NCI-H748 (cell line): ENCODE results near the gene GSTA1.
"Not testable (repeated sequence)": the region's sequence is repeated elsewhere in the genome, so short reads cannot be mapped to it uniquely, and the experiment has no call there.

Experiments
- DNase-seq: peaks from one replicate; lab custom pipeline; 2025; ENCODE audit not compliant: unreplicated experiment; lab: John Stamatoyannopoulos, UW

GSTA1 gene

GRCh38 chr6:52809777-52810176 is 6.2 kb upstream of the GSTA1 start:
- not testable (repeated sequence) for DNase-seq

GRCh38 chr6:52808660-52809059 is 5.0 kb upstream of the GSTA1 start:
- no peak for DNase-seq

GRCh38 chr6:52802806-52803205 is 810 bp downstream of the GSTA1 start:
- no peak for DNase-seq

GRCh38 chr6:52801188-52801841 is 2.3 kb downstream of the GSTA1 start:
- peak; percentile 49 for DNase-seq

- not testable (repeated sequence) for DNase-seq
Observed at GRCh38 chr6:52799272-52799671, 4.3 kb downstream of the GSTA1 start.

- not testable (repeated sequence) for DNase-seq
Observed at GRCh38 chr6:52794366-52794765, 9.2 kb downstream of the GSTA1 start.

GRCh38 chr6:52790861-52791260 is 12.8 kb downstream of the GSTA1 start:
- no peak for DNase-seq

GRCh38 chr6:52789658-52790057 is 14.0 kb downstream of the GSTA1 start:
- not testable (repeated sequence) for DNase-seq

GRCh38 chr6:52788478-52788877 is 15.1 kb downstream of the GSTA1 start:
- DNase-seq, result no peak

GRCh38 chr6:52787917-52788316 is 15.7 kb downstream of the GSTA1 start:
- no peak for DNase-seq

GRCh38 chr6:52786249-52786956 is 17.2 kb downstream of the GSTA1 start:
- no peak for DNase-seq

- DNase-seq, result peak; percentile 33
Observed at GRCh38 chr6:52782696-52783274, 20.8 kb downstream of the GSTA1 start.

GRCh38 chr6:52782209-52782608 is 21.4 kb downstream of the GSTA1 start:
- DNase-seq, result not testable (repeated sequence)

- DNase-seq, result no peak
Observed at GRCh38 chr6:52779237-52779636, 24.4 kb downstream of the GSTA1 start.

GRCh38 chr6:52776711-52777351 is 26.8 kb downstream of the GSTA1 start:
- DNase-seq, result peak; percentile 49

GRCh38 chr6:52769399-52769798 is 34.2 kb downstream of the GSTA1 start:
- DNase-seq, result not testable (repeated sequence)

- not testable (repeated sequence) for DNase-seq
Observed at GRCh38 chr6:52767658-52768057, 36.0 kb downstream of the GSTA1 start.

GRCh38 chr6:52763322-52763916 is 40.2 kb downstream of the GSTA1 start, which contains the start of gene GSTA2:
TSS of gene GSTA2 (minus strand) at chr6:52763475. CDS start at chr6:52757947, 5,528 bp downstream.
- DNase-seq, result not testable (repeated sequence)

GRCh38 chr6:52761673-52762491 is 41.7 kb downstream of the GSTA1 start:
- DNase-seq, result peak; percentile 72

- DNase-seq, result peak; percentile 91
Observed at GRCh38 chr6:52760105-52760765, 43.4 kb downstream of the GSTA1 start.
